Astrocyte (in vitro differentiated cells and primary cell): ENCODE results near the gene ZMYM1. TPM values are rescaled to one million over a fixed set of nuclear protein-coding genes. Genes with fewer than 3 reads are reported as not detected.

Experiments
- DNase-seq: peaks from one replicate; pipeline ENCODE4 v3.0.0-alpha.2; 2010; ENCODE audit warnings: low read depth
- FAIRE-seq: peaks from 2 replicates; lab custom pipeline; 2011; peaks lifted over from hg19 to GRCh38; lab: Jason Lieb, UNC
- H2AFZ ChIP-seq: 2 replicates; pipeline ENCODE4 v1.6.0; 2012; ENCODE audit warnings: low read depth, low read length, inconsistent platforms
- H3K27ac ChIP-seq: 2 replicates; pipeline ENCODE4 v1.5.1; 2011; ENCODE audit warnings: low read depth, low read length, inconsistent platforms
- H3K27me3 ChIP-seq: 2 replicates; pipeline ENCODE4 v1.6.0; 2011; ENCODE audit warnings: low read length, inconsistent platforms; ENCODE audit not compliant: insufficient read depth
- H3K36me3 ChIP-seq: 2 replicates; pipeline ENCODE4 v1.5.1; 2011; ENCODE audit warnings: low read length, inconsistent platforms; ENCODE audit not compliant: insufficient read depth
- H3K4me1 ChIP-seq: 2 replicates; pipeline ENCODE4 v1.5.1; 2011; ENCODE audit warnings: low read length, inconsistent platforms; ENCODE audit not compliant: insufficient read depth
- H3K4me2 ChIP-seq: 2 replicates; pipeline ENCODE4 v1.6.0; 2012; ENCODE audit warnings: low read length, inconsistent platforms
- H3K4me3 ChIP-seq: 2 replicates; pipeline ENCODE4 v1.5.1; 2011; ENCODE audit warnings: low read depth, mild to moderate bottlenecking, low read length, inconsistent platforms; ENCODE audit not compliant: insufficient read depth
- H3K79me2 ChIP-seq: 2 replicates; pipeline ENCODE4 v1.6.0; 2012; ENCODE audit warnings: mild to moderate bottlenecking, low read length, inconsistent platforms; ENCODE audit not compliant: insufficient read depth
- H3K9ac ChIP-seq: 2 replicates; pipeline ENCODE4 v1.6.0; 2012; ENCODE audit warnings: mild to moderate bottlenecking, low read length, inconsistent platforms
- H3K9me3 ChIP-seq: 2 replicates; pipeline ENCODE4 v1.5.1; 2012; ENCODE audit warnings: low read depth, mild to moderate bottlenecking, low read length, inconsistent platforms; ENCODE audit not compliant: insufficient read depth
- H4K20me1 ChIP-seq: 2 replicates; pipeline ENCODE4 v1.6.0; 2012; ENCODE audit warnings: low read length, inconsistent platforms; ENCODE audit not compliant: insufficient read depth
- H3K27ac Mint-ChIP-seq: one replicate; pipeline ENCODE4 v1.8.0; 2021; ENCODE audit warnings: mild to moderate bottlenecking, mixed read lengths; ENCODE audit not compliant: unreplicated experiment
- H3K27me3 Mint-ChIP-seq: one replicate; pipeline ENCODE4 v1.8.0; 2021; ENCODE audit warnings: low read depth, mixed read lengths; ENCODE audit not compliant: unreplicated experiment
- H3K36me3 Mint-ChIP-seq: one replicate; pipeline ENCODE4 v1.8.0; 2021; ENCODE audit warnings: low read depth, mixed read lengths; ENCODE audit not compliant: unreplicated experiment
- H3K4me1 Mint-ChIP-seq: one replicate; pipeline ENCODE4 v1.8.0; 2021; ENCODE audit warnings: low read depth, mixed read lengths; ENCODE audit not compliant: unreplicated experiment
- H3K4me3 Mint-ChIP-seq: one replicate; pipeline ENCODE4 v1.8.0; 2021; ENCODE audit warnings: mild to moderate bottlenecking, moderate library complexity, mixed read lengths; ENCODE audit not compliant: unreplicated experiment
- H3K9me3 Mint-ChIP-seq: one replicate; pipeline ENCODE4 v1.8.0; 2021; ENCODE audit warnings: mild to moderate bottlenecking, mixed read lengths; ENCODE audit not compliant: unreplicated experiment
- CTCF ChIP-seq: IDR thresholded peaks from 2 replicates; pipeline ENCODE4 v1.5.1; 2011; ENCODE audit warnings: low read depth, mild to moderate bottlenecking, inconsistent platforms, low read length, moderate library complexity; ENCODE audit not compliant: insufficient read depth
- EZH2 ChIP-seq: IDR thresholded peaks from 2 replicates; pipeline ENCODE4 v1.6.1; 2012; ENCODE audit warnings: mild to moderate bottlenecking, low read length, inconsistent platforms; ENCODE audit not compliant: insufficient read depth
- total RNA-seq: library from RNA; stranded (reverse); gene quantifications from 2 replicates; pipeline ENCODE4 v1.2.1, GENCODE V29; 2021

ZMYM1 gene
- total RNA-seq, 1 donor from 2014 or later = 15.1 TPM

GRCh38 chr1:35120458-35121133 is 41.4 kb downstream of the ZMYM1 start:
- no peak for FAIRE-seq
- Histone ChIP-seq H2AFZ (peak overlapping the region; percentile 63), H3K36me3 (no peaks in the 10 kb centered on the region), H3K4me2 (peak overlapping the region; percentile 78), H3K9me3 (no peaks in the 10 kb centered on the region), H3K79me2 (no peaks in the 10 kb centered on the region), H3K27ac (no peak overlapping the region), H3K4me1 (peaks cover 2% of the 10 kb centered on the region), H3K27me3 (no peaks in the 10 kb centered on the region), H4K20me1 (no peaks in the 10 kb centered on the region), H3K4me3 (no peak overlapping the region), H3K9ac (peak overlapping the region; percentile 52)
- H3K27ac Mint-ChIP-seq = no peak overlapping the region
- H3K4me1 Mint-ChIP-seq = no peaks in the 10 kb centered on the region
- H3K4me3 Mint-ChIP-seq = no peak overlapping the region
- no peak for TF ChIP-seq CTCF
- no peak for TF ChIP-seq EZH2
- H3K36me3 Mint-ChIP-seq = peaks cover 2% of the 10 kb centered on the region
- H3K9me3 Mint-ChIP-seq = peaks cover 3% of the 10 kb centered on the region
- DNase-seq = no peak
- H3K27me3 Mint-ChIP-seq = no peaks in the 10 kb centered on the region

- H3K27ac Mint-ChIP-seq = no peak overlapping the region
- no peak overlapping the region for H3K4me3 ChIP-seq
- H4K20me1 ChIP-seq = no peaks in the 10 kb centered on the region
- FAIRE-seq = no peak
- H3K27ac ChIP-seq = no peak overlapping the region
- DNase-seq = no peak
- H3K36me3 Mint-ChIP-seq = peaks cover 2% of the 10 kb centered on the region
- H3K9me3 ChIP-seq = peaks cover 3% of the 10 kb centered on the region
- no peaks in the 10 kb centered on the region for H3K27me3 Mint-ChIP-seq
- no peak overlapping the region for H3K4me2 ChIP-seq
- TF ChIP-seq EZH2 = no peak
- TF ChIP-seq CTCF = no peak
- no peaks in the 10 kb centered on the region for H3K4me1 Mint-ChIP-seq
- no peak overlapping the region for H3K4me3 Mint-ChIP-seq
- H3K9me3 Mint-ChIP-seq = peaks cover 6% of the 10 kb centered on the region
- H2AFZ ChIP-seq = no peak overlapping the region
- H3K9ac ChIP-seq = no peak overlapping the region
- no peaks in the 10 kb centered on the region for H3K36me3 ChIP-seq
- no peaks in the 10 kb centered on the region for H3K27me3 ChIP-seq
- H3K79me2 ChIP-seq = no peaks in the 10 kb centered on the region
- peaks cover 2% of the 10 kb centered on the region for H3K4me1 ChIP-seq
These were observed 43.1 kb downstream of the ZMYM1 start for GRCh38 chr1:35122311-35122710.

- Histone ChIP-seq H3K9ac (no peak overlapping the region), H4K20me1 (no peaks in the 10 kb centered on the region), H3K27ac (no peak overlapping the region), H2AFZ (no peak overlapping the region), H3K79me2 (no peaks in the 10 kb centered on the region), H3K4me3 (no peak overlapping the region), H3K36me3 (no peaks in the 10 kb centered on the region), H3K27me3 (no peaks in the 10 kb centered on the region), H3K4me1 (no peaks in the 10 kb centered on the region), H3K4me2 (no peak overlapping the region), H3K9me3 (peaks cover 6% of the 10 kb centered on the region)
- no peak overlapping the region for H3K27ac Mint-ChIP-seq
- H3K4me3 Mint-ChIP-seq = no peak overlapping the region
- peaks cover 24% of the 10 kb centered on the region for H3K9me3 Mint-ChIP-seq
- no peaks in the 10 kb centered on the region for H3K4me1 Mint-ChIP-seq
- FAIRE-seq (no peak), DNase-seq (no peak)
- H3K27me3 Mint-ChIP-seq = no peaks in the 10 kb centered on the region
- no peaks in the 10 kb centered on the region for H3K36me3 Mint-ChIP-seq
- no peak for TF ChIP-seq CTCF
- TF ChIP-seq EZH2 = no peak
These were observed 47.4 kb downstream of the ZMYM1 start for GRCh38 chr1:35126546-35126945.
